Measurements from ENCODE around the gene GNG12. TPM values are rescaled to one million over a fixed set of nuclear protein-coding genes. Genes with fewer than 3 reads are reported as not detected.

GNG12 gene
- total RNA-seq, 1 experiment from 2014 or later, result 12.5 TPM

DNA sequence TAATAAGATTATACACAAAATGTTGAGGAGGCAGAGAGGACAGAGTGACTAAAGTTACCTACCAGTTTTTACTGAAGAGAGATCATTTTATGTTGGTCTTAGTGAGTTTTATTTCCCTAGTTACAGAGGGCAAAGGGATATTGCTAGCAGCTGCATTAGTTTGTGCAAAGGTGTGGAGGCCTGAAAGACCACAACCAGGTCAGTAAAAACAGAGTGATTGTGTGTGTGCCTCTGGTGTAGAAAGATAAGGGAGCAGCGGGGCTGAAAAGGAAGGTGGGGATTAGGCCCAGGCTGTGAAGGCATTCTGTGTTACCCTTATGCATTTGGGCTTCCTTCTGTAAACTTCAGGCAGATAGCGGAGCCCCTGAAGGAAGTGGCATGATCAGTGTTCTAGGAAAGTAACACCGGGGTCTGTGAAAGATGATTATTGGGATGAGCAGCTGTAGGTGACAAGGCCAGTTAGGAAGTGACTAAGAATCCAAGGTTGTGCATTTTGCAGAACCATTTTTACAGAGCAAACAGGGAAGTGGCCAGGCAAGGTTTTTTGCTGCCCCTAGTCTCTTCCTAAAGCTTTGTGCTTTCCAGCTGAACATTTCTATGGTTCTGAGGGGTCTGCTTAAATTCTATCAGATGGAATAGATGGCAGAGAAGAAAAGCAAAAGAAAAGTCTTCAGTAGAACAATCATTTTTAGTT is 144.6 kb downstream of the GNG12 start:
- Mint-ChIP-seq H3K36me3 (ENCODE audit: insufficient read depth, unreplicated experiment) (peaks cover 50% of the 10 kb centered on the region), H3K27ac (ENCODE audit: unreplicated experiment) (peak overlapping the region; percentile 90), H3K9me3 (ENCODE audit: unreplicated experiment) (no peaks in the 10 kb centered on the region), H3K4me3 (ENCODE audit: unreplicated experiment) (peak overlapping the region; percentile 51), H3K27me3 (ENCODE audit: insufficient read depth, unreplicated experiment) (no peaks in the 10 kb centered on the region), H3K4me1 (ENCODE audit: low read depth, unreplicated experiment) (peaks cover 12% of the 10 kb centered on the region)
- TF ChIP-seq, protein P1, sequence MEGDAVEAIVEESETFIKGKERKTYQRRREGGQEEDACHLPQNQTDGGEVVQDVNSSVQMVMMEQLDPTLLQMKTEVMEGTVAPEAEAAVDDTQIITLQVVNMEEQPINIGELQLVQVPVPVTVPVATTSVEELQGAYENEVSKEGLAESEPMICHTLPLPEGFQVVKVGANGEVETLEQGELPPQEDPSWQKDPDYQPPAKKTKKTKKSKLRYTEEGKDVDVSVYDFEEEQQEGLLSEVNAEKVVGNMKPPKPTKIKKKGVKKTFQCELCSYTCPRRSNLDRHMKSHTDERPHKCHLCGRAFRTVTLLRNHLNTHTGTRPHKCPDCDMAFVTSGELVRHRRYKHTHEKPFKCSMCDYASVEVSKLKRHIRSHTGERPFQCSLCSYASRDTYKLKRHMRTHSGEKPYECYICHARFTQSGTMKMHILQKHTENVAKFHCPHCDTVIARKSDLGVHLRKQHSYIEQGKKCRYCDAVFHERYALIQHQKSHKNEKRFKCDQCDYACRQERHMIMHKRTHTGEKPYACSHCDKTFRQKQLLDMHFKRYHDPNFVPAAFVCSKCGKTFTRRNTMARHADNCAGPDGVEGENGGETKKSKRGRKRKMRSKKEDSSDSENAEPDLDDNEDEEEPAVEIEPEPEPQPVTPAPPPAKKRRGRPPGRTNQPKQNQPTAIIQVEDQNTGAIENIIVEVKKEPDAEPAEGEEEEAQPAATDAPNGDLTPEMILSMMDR (IDR thresholded peaks at IDR 0.05; ENCODE audit: insufficient read depth in 1 of 2, low read depth in 1 of 2, low read length in 1 of 2, severe bottlenecking in 1 of 2, unreplicated experiment in 1 of 2), result no peak
- no peak for DNase-seq
- BruUV-seq (replicated peaks), result no TSS peak
- Histone ChIP-seq H3K4me3 (ENCODE audit: low read depth, low read length) (no peak overlapping the region), H3K36me3 (ENCODE audit: control insufficient read depth, insufficient read depth, low read length) (peaks cover 1% of the 10 kb centered on the region), H3K4me1 (peaks cover 40% of the 10 kb centered on the region), H3K27me3 (replicated peaks; ENCODE audit: control insufficient read depth, insufficient read depth, low read length) (no peaks in the 10 kb centered on the region), H3K9me3 (no peaks in the 10 kb centered on the region)
- intact Hi-C loops (cut with micrococcal nuclease; ENCODE audit: unreplicated experiment), result loop anchor here (5.0 kb wide), 1 partner anchor 41 kb away; no protein-coding TSS in a partner anchor
- ChIA-PET CTCF (no interaction called here), POLR2A (no interaction called here)

DNA sequence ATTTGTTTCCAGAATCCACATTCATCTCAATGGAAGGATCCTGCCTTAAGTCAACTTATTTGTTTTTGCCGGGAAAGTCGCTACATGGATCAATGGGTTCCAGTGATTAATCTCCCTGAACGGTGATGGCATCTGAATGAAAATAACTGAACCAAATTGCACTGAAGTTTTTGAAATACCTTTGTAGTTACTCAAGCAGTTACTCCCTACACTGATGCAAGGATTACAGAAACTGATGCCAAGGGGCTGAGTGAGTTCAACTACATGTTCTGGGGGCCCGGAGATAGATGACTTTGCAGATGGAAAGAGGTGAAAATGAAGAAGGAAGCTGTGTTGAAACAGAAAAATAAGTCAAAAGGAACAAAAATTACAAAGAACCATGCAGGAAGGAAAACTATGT is 145.6 kb downstream of the GNG12 start:
- H3K4me3 Mint-ChIP-seq (ENCODE audit: unreplicated experiment), result peak overlapping the region; percentile 82
- H3K27me3 Mint-ChIP-seq (ENCODE audit: insufficient read depth, unreplicated experiment), result no peaks in the 10 kb centered on the region
- H3K4me3 ChIP-seq (ENCODE audit: low read depth, low read length), result peak overlapping the region; percentile 7; the same call in 1 of the 2 replicates
- peaks cover 12% of the 10 kb centered on the region for H3K4me1 Mint-ChIP-seq (ENCODE audit: low read depth, unreplicated experiment)
- H3K36me3 ChIP-seq (ENCODE audit: control insufficient read depth, insufficient read depth, low read length), result peaks cover 1% of the 10 kb centered on the region
- H3K36me3 Mint-ChIP-seq (ENCODE audit: insufficient read depth, unreplicated experiment), result peaks cover 54% of the 10 kb centered on the region
- DNase-seq, result no peak
- BruUV-seq (replicated peaks), result no TSS peak
- H3K9me3 ChIP-seq, result no peaks in the 10 kb centered on the region
- no peaks in the 10 kb centered on the region for H3K27me3 ChIP-seq (replicated peaks; ENCODE audit: control insufficient read depth, insufficient read depth, low read length)
- TF ChIP-seq, protein P1 (IDR thresholded peaks at IDR 0.05; ENCODE audit: insufficient read depth in 1 of 2, low read depth in 1 of 2, low read length in 1 of 2, severe bottlenecking in 1 of 2, unreplicated experiment in 1 of 2), result no peak
- intact Hi-C loops (cut with micrococcal nuclease; ENCODE audit: unreplicated experiment), result loop anchor here (5.0 kb wide), 1 partner anchor 40 kb away; no protein-coding TSS in a partner anchor
- H3K9me3 Mint-ChIP-seq (ENCODE audit: unreplicated experiment), result no peaks in the 10 kb centered on the region
- ChIA-PET POLR2A (no interaction called here), CTCF (interaction anchor here (0.6 kb wide), 1 partner anchor 72 kb away, joined by 4 read pairs; no protein-coding TSS in a partner anchor)
- peaks cover 50% of the 10 kb centered on the region for H3K4me1 ChIP-seq
- H3K27ac Mint-ChIP-seq (ENCODE audit: unreplicated experiment), result peak overlapping the region; percentile 90

DNA sequence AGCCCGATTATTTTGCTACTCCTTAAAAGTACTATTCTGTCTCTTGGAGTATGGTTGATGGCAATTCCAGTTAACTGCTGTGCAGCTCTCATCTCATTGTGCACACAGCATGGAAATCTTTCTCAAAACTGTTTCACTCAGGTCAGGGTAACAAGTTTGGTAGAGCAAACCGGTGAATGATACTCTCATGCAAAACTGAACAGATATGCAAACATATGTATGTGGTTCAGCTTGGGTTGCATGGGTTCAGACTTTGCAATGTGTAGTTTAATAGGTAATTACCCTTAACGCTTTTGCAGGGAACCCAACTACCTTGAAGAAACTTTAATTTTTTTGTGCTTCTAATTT is 146.1 kb downstream of the GNG12 start:
- ChIA-PET POLR2A (interaction anchor here (0.6 to 1.5 kb wide), 3 partner anchors 54 to 118 kb away, joined by 3 to 5 read pairs (median 5); no protein-coding TSS in a partner anchor), CTCF (interaction anchor here (0.6 kb wide), 2 partner anchors 13 to 73 kb away, joined by 4 read pairs; no protein-coding TSS in a partner anchor)
- H3K4me3 Mint-ChIP-seq (ENCODE audit: unreplicated experiment), result peak overlapping the region; percentile 82
- H3K9me3 Mint-ChIP-seq (ENCODE audit: unreplicated experiment), result no peaks in the 10 kb centered on the region
- TF ChIP-seq, protein P1 (IDR thresholded peaks at IDR 0.05; ENCODE audit: insufficient read depth in 1 of 2, low read depth in 1 of 2, low read length in 1 of 2, severe bottlenecking in 1 of 2, unreplicated experiment in 1 of 2), result no peak
- H3K4me3 ChIP-seq (ENCODE audit: low read depth, low read length), result peak overlapping the region; percentile 89
- intact Hi-C loops (cut with micrococcal nuclease; ENCODE audit: unreplicated experiment), result loop anchor here (5.0 kb wide), 1 partner anchor 40 kb away; no protein-coding TSS in a partner anchor
- no peaks in the 10 kb centered on the region for H3K27me3 ChIP-seq (replicated peaks; ENCODE audit: control insufficient read depth, insufficient read depth, low read length)
- no peaks in the 10 kb centered on the region for H3K27me3 Mint-ChIP-seq (ENCODE audit: insufficient read depth, unreplicated experiment)
- H3K4me1 Mint-ChIP-seq (ENCODE audit: low read depth, unreplicated experiment), result peaks cover 12% of the 10 kb centered on the region
- peak overlapping the region; percentile 92 for H3K27ac Mint-ChIP-seq (ENCODE audit: unreplicated experiment)
- peaks cover 54% of the 10 kb centered on the region for H3K36me3 Mint-ChIP-seq (ENCODE audit: insufficient read depth, unreplicated experiment)
- H3K36me3 ChIP-seq (ENCODE audit: control insufficient read depth, insufficient read depth, low read length), result peaks cover 1% of the 10 kb centered on the region
- H3K4me1 ChIP-seq, result peaks cover 51% of the 10 kb centered on the region
- no peak for DNase-seq
- BruUV-seq (replicated peaks), result no TSS peak
- no peaks in the 10 kb centered on the region for H3K9me3 ChIP-seq
